ENCODE data around the gene NR2C2AP.

DNA sequence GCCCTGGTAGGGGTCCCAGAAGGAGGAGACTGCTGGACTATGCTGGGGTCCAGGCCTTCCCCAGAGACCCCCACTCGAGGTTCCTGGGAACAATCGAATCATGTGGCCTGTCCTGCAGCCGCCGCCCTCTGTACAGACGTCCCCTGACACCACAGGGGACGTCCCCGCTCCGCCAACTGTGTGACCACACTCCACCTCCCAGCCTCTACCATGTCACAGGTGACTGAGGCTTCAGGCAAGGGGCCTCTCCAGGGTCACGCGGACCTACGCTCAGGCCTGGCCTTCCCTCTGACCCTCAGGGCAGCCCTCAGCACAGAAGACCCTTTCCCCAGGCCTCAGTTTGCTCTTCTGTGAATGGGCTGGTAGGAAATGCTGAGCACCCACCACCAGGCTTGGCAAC lies 51.8 kb downstream of the NR2C2AP start:
- TF ChIP-seq, protein P1, sequence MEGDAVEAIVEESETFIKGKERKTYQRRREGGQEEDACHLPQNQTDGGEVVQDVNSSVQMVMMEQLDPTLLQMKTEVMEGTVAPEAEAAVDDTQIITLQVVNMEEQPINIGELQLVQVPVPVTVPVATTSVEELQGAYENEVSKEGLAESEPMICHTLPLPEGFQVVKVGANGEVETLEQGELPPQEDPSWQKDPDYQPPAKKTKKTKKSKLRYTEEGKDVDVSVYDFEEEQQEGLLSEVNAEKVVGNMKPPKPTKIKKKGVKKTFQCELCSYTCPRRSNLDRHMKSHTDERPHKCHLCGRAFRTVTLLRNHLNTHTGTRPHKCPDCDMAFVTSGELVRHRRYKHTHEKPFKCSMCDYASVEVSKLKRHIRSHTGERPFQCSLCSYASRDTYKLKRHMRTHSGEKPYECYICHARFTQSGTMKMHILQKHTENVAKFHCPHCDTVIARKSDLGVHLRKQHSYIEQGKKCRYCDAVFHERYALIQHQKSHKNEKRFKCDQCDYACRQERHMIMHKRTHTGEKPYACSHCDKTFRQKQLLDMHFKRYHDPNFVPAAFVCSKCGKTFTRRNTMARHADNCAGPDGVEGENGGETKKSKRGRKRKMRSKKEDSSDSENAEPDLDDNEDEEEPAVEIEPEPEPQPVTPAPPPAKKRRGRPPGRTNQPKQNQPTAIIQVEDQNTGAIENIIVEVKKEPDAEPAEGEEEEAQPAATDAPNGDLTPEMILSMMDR (IDR thresholded peaks at IDR 0.05) = no peak
- TF ChIP-seq POLR2A (IDR thresholded peaks at IDR 0.05) (no peak), POLR2AphosphoS5 (IDR thresholded peaks at IDR 0.05) (no peak)
